PFSK-1 (cell line): ENCODE results near the gene RBM18.

Experiments used
- FOXP2 ChIP-seq: optimal IDR thresholded peaks from 2 replicates; pipeline ENCODE3; 2011; ENCODE audit warnings: borderline replicate concordance, control low read depth, inconsistent platforms; ENCODE audit not compliant: insufficient read depth; ENCODE audit errors: extremely low read length, extremely low read depth
- POLR2AphosphoS5 ChIP-seq: IDR thresholded peaks from 2 replicates; pipeline ENCODE4 v1.6.1; 2012; ENCODE audit warnings: low read depth, mild to moderate bottlenecking, control low read depth, low read length, moderate library complexity
- REST ChIP-seq, 2 experiments: IDR thresholded peaks; 2 replicates each; pipeline versions ENCODE4 v1.6.1 to v1.8.0; 2011 to 2012; ENCODE audit warnings: low read depth in 2 of 2, low read length in 2 of 2, control low read depth in 1 of 2, inconsistent platforms in 1 of 2, mild to moderate bottlenecking in 1 of 2, moderate library complexity in 1 of 2; ENCODE audit not compliant: insufficient read depth in 1 of 2
- SIN3A ChIP-seq: IDR thresholded peaks from 2 replicates; pipeline ENCODE4 v1.6.1; 2012; ENCODE audit warnings: mild to moderate bottlenecking, low read length, moderate library complexity, borderline replicate concordance; ENCODE audit not compliant: insufficient read depth
- TAF1 ChIP-seq: IDR thresholded peaks from 2 replicates; pipeline ENCODE4 v1.6.1; 2012; ENCODE audit warnings: low read length, control low read depth, borderline replicate concordance; ENCODE audit not compliant: insufficient read depth

The RBM18 gene

DNA sequence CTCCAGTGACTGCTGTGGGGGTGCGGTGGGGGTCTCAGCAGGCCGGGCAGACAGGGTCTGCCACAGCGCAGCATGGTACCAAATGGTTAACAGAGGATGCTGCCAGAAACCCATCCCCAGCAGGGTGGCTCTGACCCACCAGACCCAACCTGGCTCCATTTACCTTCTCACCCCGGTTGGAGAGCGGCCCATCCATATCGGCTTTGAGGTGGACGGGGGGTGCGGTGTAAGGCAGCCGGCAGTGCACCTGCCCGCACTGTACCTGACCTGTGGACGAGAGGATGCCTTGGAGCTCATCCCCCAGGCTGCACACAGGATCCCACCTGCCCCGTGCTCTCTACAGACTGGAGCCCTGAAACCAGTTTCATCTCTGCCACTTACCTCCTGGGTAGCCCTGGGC lies 55.2 kb downstream of the RBM18 start:
- TF ChIP-seq TAF1 (no peak), SIN3A (no peak), FOXP2 (no peak), POLR2AphosphoS5 (no peak), REST (IDR thresholded peaks at IDR 0.05; ENCODE audit: insufficient read depth in 1 of 2, low read depth in 2 of 2, low read length in 2 of 2) (no peak)

- TF ChIP-seq FOXP2 (no peak), REST (IDR thresholded peaks at IDR 0.05; ENCODE audit: insufficient read depth in 1 of 2, low read depth in 2 of 2, low read length in 2 of 2) (no peak), POLR2AphosphoS5 (no peak), SIN3A (no peak), TAF1 (no peak)
Observed at GRCh38 chr9:122207096-122207495, 57.5 kb downstream of the RBM18 start.

- TF ChIP-seq TAF1 (no peak), FOXP2 (no peak), POLR2AphosphoS5 (no peak), REST (IDR thresholded peaks at IDR 0.05; ENCODE audit: insufficient read depth in 1 of 2, low read depth in 2 of 2, low read length in 2 of 2) (no peak), SIN3A (no peak)
Observed at GRCh38 chr9:122206118-122207046, 58.3 kb downstream of the RBM18 start.

GRCh38 chr9:122205176-122205575 lies 59.5 kb downstream of the RBM18 start:
- TF ChIP-seq POLR2AphosphoS5: no peak
- TF ChIP-seq SIN3A: no peak
- no peak for TF ChIP-seq FOXP2
- TF ChIP-seq TAF1: no peak
- no peak for TF ChIP-seq REST (IDR thresholded peaks at IDR 0.05; ENCODE audit: insufficient read depth in 1 of 2, low read depth in 2 of 2, low read length in 2 of 2)

- no peak for TF ChIP-seq TAF1
- no peak for TF ChIP-seq REST (IDR thresholded peaks at IDR 0.05; ENCODE audit: insufficient read depth in 1 of 2, low read depth in 2 of 2, low read length in 2 of 2)
- no peak for TF ChIP-seq POLR2AphosphoS5
- no peak for TF ChIP-seq FOXP2
- no peak for TF ChIP-seq SIN3A
Observed at GRCh38 chr9:122204491-122204890, 60.1 kb downstream of the RBM18 start.
